SK-N-SH (cell line): Measurements from ENCODE around the gene GPC5. TPM values are rescaled to one million over a fixed set of nuclear protein-coding genes. Genes with fewer than 3 reads are reported as not detected.
"Not testable (repeated sequence)": the region's sequence is repeated elsewhere in the genome, so short reads cannot be mapped to it uniquely, and the experiment has no call there.

ENCODE experiments used
- CTCF ChIA-PET: fragments of 300-600, 350-600 bp; formaldehyde crosslinking; extraction: SDS; loops from one replicate; lab custom pipeline; 2021; lab: Yijun Ruan, JAX
- POLR2A ChIA-PET: fragments of 350-600 bp; sonication (Branson Sonifier 250); formaldehyde crosslinking; extraction: SDS; loops from one replicate; lab custom pipeline; 2020; ENCODE audit warnings: antibody characterized with exemption, inconsistent platforms; lab: Yijun Ruan, JAX
- DNase-seq: peaks from one replicate; pipeline ENCODE4 v3.0.0; 2012
- H2AFZ ChIP-seq: fragments of 200-600 bp; sonication (generic); 2 replicates; pipeline ENCODE4 v1.8.1; 2016; ENCODE audit warnings: antibody characterized with exemption, mild to moderate bottlenecking, low read depth
- H3F3A ChIP-seq: fragments of 200-600 bp; sonication (generic); replicated peaks from 2 replicates; pipeline ENCODE3; 2016; ENCODE audit warnings: antibody characterized with exemption, mild to moderate bottlenecking; ENCODE audit not compliant: insufficient read depth
- H3K27ac ChIP-seq, 2 experiments: fragments of 200-500 bp in 1 of 2; fragments of 200-600 bp in 1 of 2; sonication (Bioruptor generic) in 1 of 2; sonication (generic), shearing (Covaris generic) in 1 of 2; 2 replicates each; pipeline versions ENCODE4 v1.5.1 to v1.6.1; 2014 to 2016; ENCODE audit warnings: low read depth in 2 of 2, inconsistent platforms in 1 of 2, low read length in 1 of 2, mild to moderate bottlenecking in 1 of 2, mixed read lengths in 1 of 2
- H3K27me3 ChIP-seq: fragments of 200-600 bp; sonication (generic), shearing (Covaris generic); 2 replicates; pipeline ENCODE4 v1.6.1; 2016; ENCODE audit warnings: mixed run types; ENCODE audit not compliant: insufficient read depth
- H3K36me3 ChIP-seq, 2 experiments: fragments of 200-500 bp in 1 of 2; fragments of 200-600 bp in 1 of 2; sonication (Bioruptor generic) in 1 of 2; sonication (generic) in 1 of 2; replicated peaks in 1 of 2; 2 replicates each; pipeline versions ENCODE3 to v1.5.1; 2014 to 2016; ENCODE audit warnings: low read length in 1 of 2, mild to moderate bottlenecking in 1 of 2; ENCODE audit not compliant: insufficient read depth in 2 of 2, control insufficient read depth in 1 of 2
- H3K4me1 ChIP-seq, 2 experiments: fragments of 200-500 bp in 1 of 2; fragments of 200-600 bp in 1 of 2; sonication (Bioruptor generic) in 1 of 2; sonication (generic), shearing (Covaris generic) in 1 of 2; 2 replicates each; pipeline versions ENCODE4 v1.5.1 to v1.6.1; 2014 to 2016; ENCODE audit warnings: low read depth in 1 of 2, low read length in 1 of 2, mixed run types in 1 of 2; ENCODE audit not compliant: insufficient read depth in 2 of 2, control insufficient read depth in 1 of 2
- H3K4me2 ChIP-seq: fragments of 200-600 bp; sonication (generic), shearing (Covaris generic); 2 replicates; pipeline ENCODE4 v1.6.1; 2017; ENCODE audit warnings: mixed run types
- H3K4me3 ChIP-seq, 2 experiments: fragments of 200-500 bp in 1 of 2; fragments of 200-600 bp in 1 of 2; sonication (Bioruptor generic) in 1 of 2; sonication (generic), shearing (Covaris generic) in 1 of 2; 2 replicates each; pipeline versions ENCODE4 v1.5.1 to v1.8.1; 2014 to 2016; ENCODE audit warnings: low read depth in 2 of 2, inconsistent platforms in 1 of 2, low read length in 1 of 2, mild to moderate bottlenecking in 1 of 2, mixed read lengths in 1 of 2, moderate library complexity in 1 of 2
- H3K79me2 ChIP-seq: fragments of 200-600 bp; sonication (generic); 2 replicates; pipeline ENCODE4 v1.8.1; 2017; ENCODE audit warnings: mild to moderate bottlenecking; ENCODE audit not compliant: insufficient read depth
- H3K9ac ChIP-seq: fragments of 200-600 bp; sonication (generic); 2 replicates; pipeline ENCODE4 v1.6.1; 2017; ENCODE audit warnings: mixed run types
- H3K9me2 ChIP-seq: fragments of 200-600 bp; sonication (generic); 2 replicates; pipeline ENCODE4 v1.6.1; 2017; ENCODE audit warnings: mixed run types
- H3K9me3 ChIP-seq: fragments of 200-600 bp; sonication (generic); 2 replicates; pipeline ENCODE4 v1.6.1; 2017; ENCODE audit warnings: mixed run types, mild to moderate bottlenecking, moderate library complexity
- H4K20me1 ChIP-seq: fragments of 200-600 bp; sonication (generic); 2 replicates; pipeline ENCODE4 v1.6.1; 2017; ENCODE audit warnings: mild to moderate bottlenecking, mixed run types; ENCODE audit not compliant: insufficient read depth
- ELF1 ChIP-seq: IDR thresholded peaks from 2 replicates; pipeline ENCODE4 v1.4.0; 2012
- EP300 ChIP-seq, 2 experiments: IDR thresholded peaks; 2 replicates each; pipeline versions ENCODE4 v1.4.0 to v1.6.1; 2012; ENCODE audit warnings: borderline replicate concordance in 1 of 2, low read depth in 1 of 2, low read length in 1 of 2
- FOXJ3 ChIP-seq: sonication (generic); formaldehyde crosslinking; IDR thresholded peaks from 2 replicates; pipeline ENCODE4 v1.5.1; 2020; ENCODE audit warnings: mild to moderate bottlenecking, missing genetic modification reagents
- FOXM1 ChIP-seq: IDR thresholded peaks from 2 replicates; pipeline ENCODE4 v1.4.0; 2012; ENCODE audit warnings: low read depth, mild to moderate bottlenecking
- GABPA ChIP-seq: IDR thresholded peaks from 2 replicates; pipeline ENCODE4 v1.4.0; 2012; ENCODE audit warnings: low read depth, mild to moderate bottlenecking
- GATA2 ChIP-seq: sonication (generic); formaldehyde crosslinking; IDR thresholded peaks from 2 replicates; pipeline ENCODE4 v1.5.0; 2020; ENCODE audit warnings: mild to moderate bottlenecking, missing genetic modification reagents
- JUND ChIP-seq: IDR thresholded peaks from 2 replicates; pipeline ENCODE4 v1.4.0; 2012
- MAX ChIP-seq: IDR thresholded peaks from 2 replicates; pipeline ENCODE4 v1.4.0; 2012; ENCODE audit warnings: low read depth
- NFIC ChIP-seq: IDR thresholded peaks from 2 replicates; pipeline ENCODE4 v1.4.0; 2012; ENCODE audit warnings: borderline replicate concordance
- NRF1 ChIP-seq: IDR thresholded peaks from 2 replicates; pipeline ENCODE4 v1.6.1; 2012; ENCODE audit warnings: low read depth, mild to moderate bottlenecking, low read length
- POLR2AphosphoS5 ChIP-seq: IDR thresholded peaks from 2 replicates; pipeline ENCODE4 v1.6.1; 2012; ENCODE audit warnings: low read depth, low read length
- RAD21 ChIP-seq: IDR thresholded peaks from 2 replicates; pipeline ENCODE4 v1.6.1; 2012; ENCODE audit warnings: mild to moderate bottlenecking, low read length
- RXRA ChIP-seq: IDR thresholded peaks from 2 replicates; pipeline ENCODE4 v1.4.0; 2012; ENCODE audit warnings: low read depth, mild to moderate bottlenecking, borderline replicate concordance
- SIN3A ChIP-seq: IDR thresholded peaks from 2 replicates; pipeline ENCODE4 v1.6.1; 2012; ENCODE audit warnings: low read depth, mild to moderate bottlenecking, low read length, moderate library complexity, borderline replicate concordance
- TAF1 ChIP-seq: IDR thresholded peaks from 2 replicates; pipeline ENCODE4 v1.6.1; 2012; ENCODE audit warnings: low read depth, mild to moderate bottlenecking, low read length, moderate library complexity, borderline replicate concordance
- TEAD4 ChIP-seq: IDR thresholded peaks from 2 replicates; pipeline ENCODE4 v1.4.0; 2012; ENCODE audit warnings: mild to moderate bottlenecking, borderline replicate concordance; ENCODE audit not compliant: insufficient read depth
- USF2 ChIP-seq: fragments of 150-350 bp; IDR thresholded peaks from 2 replicates; pipeline ENCODE4 v1.6.1; 2017; ENCODE audit warnings: antibody characterized with exemption, low read length, low read depth, borderline replicate concordance
- YY1 ChIP-seq: IDR thresholded peaks from 2 replicates; pipeline ENCODE4 v1.4.0; 2012; ENCODE audit warnings: low read depth, mild to moderate bottlenecking
- WGBS: methylation state at CpG from one replicate; pipeline ENCODE4 v1.1.6; 2017; ENCODE audit warnings: low lambda C conversion rate; 5-methylcytosine and 5-hydroxymethylcytosine counted together
- polyA plus RNA-seq, 3 experiments: library from polyadenylated mRNA; depleted of rRNA; stranded (reverse); fragments of >200 nt; gene quantifications; 2 replicates each; pipeline ENCODE4 v1.2.3, GENCODE V29; 2012

Gene GPC5
- polyA plus RNA-seq, 1 of the 3 experiments (the other 2 are of a cell fraction): 0.03 TPM

GRCh38 chr13:92480387-92480786 lies 1082.0 kb downstream of the GPC5 start:
- no peak for DNase-seq
- Histone ChIP-seq H3K9ac (no peak overlapping the region), H3K4me2 (no peak overlapping the region), H3K27ac (no peak overlapping the region), H2AFZ (no peak overlapping the region), H3K79me2 (no peaks in the 10 kb centered on the region), H3K4me3 (no peak overlapping the region), H3F3A (no peaks in the 10 kb centered on the region), H3K4me1 (no peaks in the 10 kb centered on the region), H3K9me3 (no peaks in the 10 kb centered on the region), H3K36me3 (no peaks in the 10 kb centered on the region), H3K9me2 (no peaks in the 10 kb centered on the region), H4K20me1 (no peaks in the 10 kb centered on the region)
- POLR2A ChIA-PET: no interaction called here
- CTCF ChIA-PET: no interaction called here
- 70% methylated on average over 3 of the region's 3 CpGs for WGBS
- TF ChIP-seq YY1 (no peak), SIN3A (no peak), TEAD4 (no peak), TAF1 (no peak), USF2 (no peak), FOXJ3 (no peak), MAX (no peak), ELF1 (no peak), POLR2AphosphoS5 (no peak), GATA2 (CRISPR knock-in tag) (no peak), JUND (no peak)
- TF ChIP-seq, all 33 proteins: peak for 0
- H3K27me3 ChIP-seq: no peaks in the 10 kb centered on the region

GRCh38 chr13:92482790-92483189 lies 1084.4 kb downstream of the GPC5 start:
- 66% methylated on average over 3 of the region's 3 CpGs for WGBS
- H3K27ac ChIP-seq, H3K9ac ChIP-seq, H2AFZ ChIP-seq, CTCF ChIA-PET, H3K4me1 ChIP-seq, H3K4me2 ChIP-seq, H4K20me1 ChIP-seq, POLR2A ChIA-PET, H3K9me3 ChIP-seq, H3K36me3 ChIP-seq, DNase-seq, H3K27me3 ChIP-seq, H3F3A ChIP-seq, H3K79me2 ChIP-seq, H3K9me2 ChIP-seq, H3K4me3 ChIP-seq: not testable (repeated sequence)

- POLR2A ChIA-PET: no interaction called here
- Histone ChIP-seq H3K27me3 (no peaks in the 10 kb centered on the region), H2AFZ (no peak overlapping the region), H3K9ac (no peak overlapping the region), H3K9me3 (no peaks in the 10 kb centered on the region), H3K4me2 (no peak overlapping the region), H4K20me1 (no peaks in the 10 kb centered on the region), H3K27ac (no peak overlapping the region), H3K36me3 (no peaks in the 10 kb centered on the region), H3F3A (no peaks in the 10 kb centered on the region), H3K9me2 (no peaks in the 10 kb centered on the region), H3K4me3 (no peak overlapping the region), H3K4me1 (peaks cover 0 to 2% of the 10 kb centered on the region in 2 experiments; a peak in 1 of 4 replicates), H3K79me2 (no peaks in the 10 kb centered on the region)
- CTCF ChIA-PET: no interaction called here
- WGBS: 71% methylated on average over 3 of the region's 3 CpGs
- no peak for DNase-seq
- TF ChIP-seq TEAD4: no peak
- TF ChIP-seq MAX: no peak
- TF ChIP-seq NFIC: no peak
- TF ChIP-seq YY1: no peak
- no peak for TF ChIP-seq FOXM1
- no peak for TF ChIP-seq ELF1
- TF ChIP-seq POLR2AphosphoS5: no peak
- TF ChIP-seq FOXJ3: no peak
- TF ChIP-seq RXRA: no peak
- no peak for TF ChIP-seq SIN3A
- TF ChIP-seq NRF1: no peak
- no peak for TF ChIP-seq EP300 (IDR thresholded peaks at IDR 0.05; ENCODE audit: borderline replicate concordance in 1 of 2, low read depth in 1 of 2, low read length in 1 of 2)
- TF ChIP-seq GABPA: no peak
- TF ChIP-seq TAF1: no peak
- TF ChIP-seq USF2: no peak
- no peak for TF ChIP-seq RAD21
These were observed 1085.5 kb downstream of the GPC5 start for GRCh38 chr13:92483894-92484293.
